HepG2 (cell line): ENCODE measurements around the gene ICAM5. TPM values are rescaled to one million over a fixed set of nuclear protein-coding genes. Genes with fewer than 3 reads are reported as not detected.

Experiments
- ATAC-seq: fragments of 200-7000 bp; cut with Tn5 transposase; 3 replicates; pipeline ENCODE4 v1.9.1; 2020; ENCODE audit warnings: mild to moderate bottlenecking, moderate library complexity
- BruUV-seq: library from RNA; stranded (reverse); fragments of 400-500 nt; replicated peaks from 2 replicates; lab custom pipeline; 2021; lab: Mats Ljungman, UMichigan
- CTCF ChIA-PET: fragments of 300-600 bp; formaldehyde crosslinking; extraction: SDS; loops from one replicate; lab custom pipeline; 2021; ENCODE audit warnings: low total read pairs, inconsistent platforms, low intra/inter-chr PET ratio; lab: Yijun Ruan, JAX
- POLR2A ChIA-PET: fragments of 350-600 bp; sonication (Branson Sonifier 250); formaldehyde crosslinking; loops from one replicate; lab custom pipeline; 2020; ENCODE audit warnings: antibody characterized with exemption, inconsistent platforms; lab: Yijun Ruan, JAX
- DNase-seq: peaks from one replicate; pipeline ENCODE4 v3.0.0-alpha.2; 2015; ENCODE audit warnings: low spot score
- FAIRE-seq: peaks from 3 replicates; lab custom pipeline; 2011; peaks lifted over from hg19 to GRCh38; lab: Jason Lieb, UNC
- H2AFZ ChIP-seq: one replicate; pipeline ENCODE4 v1.6.1; 2011; ENCODE audit warnings: low read length, inconsistent platforms
- H3K27ac ChIP-seq: fragments of 300-600 bp; 3 replicates; pipeline ENCODE4 v1.8.0; 2011; ENCODE audit warnings: mixed run types, mild to moderate bottlenecking, mixed read lengths, low read length, inconsistent platforms; ENCODE audit not compliant: insufficient read depth; ENCODE audit errors: extremely low read length
- H3K27me3 ChIP-seq, 2 experiments: fragments of 200-600 bp in 1 of 2; 2 replicates in 1 of 2; 3 replicates in 1 of 2; pipeline versions ENCODE4 v1.6.0 to v1.8.0; 2011; ENCODE audit warnings: low read length in 2 of 2, mild to moderate bottlenecking in 2 of 2, moderate library complexity in 2 of 2, inconsistent platforms in 1 of 2; ENCODE audit not compliant: insufficient read depth in 2 of 2, control insufficient read depth in 1 of 2
- H3K36me3 ChIP-seq, 2 experiments: fragments of 200-600 bp in 1 of 2; replicated peaks in 1 of 2; 2 replicates in 1 of 2; 3 replicates in 1 of 2; pipeline versions ENCODE4 v1.5.1 to v1.8.0; 2011; ENCODE audit warnings: low read length in 2 of 2, inconsistent platforms in 1 of 2; ENCODE audit not compliant: insufficient read depth in 2 of 2, control insufficient read depth in 1 of 2
- H3K4me1 ChIP-seq: 2 replicates; pipeline ENCODE4 v1.5.1; 2012; ENCODE audit warnings: low read length, inconsistent platforms; ENCODE audit not compliant: insufficient read depth
- H3K4me2 ChIP-seq: 2 replicates; pipeline ENCODE4 v1.6.0; 2011; ENCODE audit warnings: low read depth, low read length, inconsistent platforms
- H3K4me3 ChIP-seq, 3 experiments: fragments of 200-600 bp in 1 of 3; sonication (generic), shearing (Covaris generic) in 1 of 3; replicated peaks in 1 of 3; 2 replicates each; pipeline ENCODE4 v1.5.1; 2011 to 2016; ENCODE audit warnings: low read length in 3 of 3, inconsistent platforms in 2 of 3, low read depth in 2 of 3, mild to moderate bottlenecking in 2 of 3, control low read depth in 1 of 3, mixed read lengths in 1 of 3; ENCODE audit not compliant: insufficient read depth in 1 of 3
- H3K79me2 ChIP-seq: one replicate; pipeline ENCODE4 v1.6.1; 2011; ENCODE audit warnings: low read length, inconsistent platforms; ENCODE audit not compliant: insufficient read depth
- H3K9ac ChIP-seq: 2 replicates; pipeline ENCODE4 v1.6.0; 2011; ENCODE audit warnings: mild to moderate bottlenecking, low read depth, low read length, inconsistent platforms; ENCODE audit not compliant: insufficient read depth
- H3K9me3 ChIP-seq: 2 replicates; pipeline ENCODE4 v1.5.1; 2012; ENCODE audit warnings: mild to moderate bottlenecking, low read length
- H4K20me1 ChIP-seq: 2 replicates; pipeline ENCODE4 v1.6.0; 2011; ENCODE audit warnings: inconsistent platforms, mild to moderate bottlenecking, low read length, moderate library complexity; ENCODE audit not compliant: insufficient read depth
- ARID5B ChIP-seq: IDR thresholded peaks from 2 replicates; pipeline ENCODE4 v1.4.0; 2020; ENCODE audit warnings: mild to moderate bottlenecking, missing genetic modification reagents
- ARNT2 ChIP-seq: sonication (generic); formaldehyde crosslinking; IDR thresholded peaks from 2 replicates; pipeline ENCODE4 v1.8.0; 2022; ENCODE audit warnings: mild to moderate bottlenecking, low read depth, missing genetic modification reagents, moderate library complexity
- CBX5 ChIP-seq: sonication (generic); formaldehyde crosslinking; IDR thresholded peaks from 2 replicates; pipeline ENCODE4 v1.4.0; 2020; ENCODE audit warnings: missing genetic modification reagents, borderline replicate concordance
- CENPX ChIP-seq: sonication (generic); formaldehyde crosslinking; IDR thresholded peaks from 2 replicates; pipeline ENCODE4 v1.9.0; 2021; ENCODE audit warnings: mild to moderate bottlenecking, missing genetic modification reagents, moderate library complexity
- ESRRA ChIP-seq: sonication (generic); formaldehyde crosslinking; IDR thresholded peaks from 2 replicates; pipeline ENCODE4 v1.5.1; 2020; ENCODE audit warnings: mild to moderate bottlenecking, low read depth, missing genetic modification reagents
- GZF1 ChIP-seq: sonication (generic); formaldehyde crosslinking; IDR thresholded peaks from 2 replicates; pipeline ENCODE4 v1.5.1; 2020; ENCODE audit warnings: mild to moderate bottlenecking, missing genetic modification reagents
- KDM3A ChIP-seq: IDR thresholded peaks from 2 replicates; pipeline ENCODE4 v1.6.1; 2018; ENCODE audit warnings: low read depth, missing compliant biosample characterization
- MNT ChIP-seq: fragments of 450-650 bp; IDR thresholded peaks from 2 replicates; pipeline ENCODE4 v1.6.1; 2016
- PHF21A ChIP-seq: sonication (generic); formaldehyde crosslinking; IDR thresholded peaks from 2 replicates; pipeline ENCODE4 v1.5.0; 2020; ENCODE audit warnings: mild to moderate bottlenecking, missing genetic modification reagents
- RARG ChIP-seq: sonication (generic); formaldehyde crosslinking; IDR thresholded peaks from 2 replicates; pipeline ENCODE4 v1.4.0; 2020; ENCODE audit warnings: low read depth, mild to moderate bottlenecking, missing genetic modification reagents
- SP140L ChIP-seq: sonication (generic); formaldehyde crosslinking; IDR thresholded peaks from 2 replicates; pipeline ENCODE4 v1.4.0; 2020; ENCODE audit warnings: missing genetic modification reagents, borderline replicate concordance
- TARDBP ChIP-seq: sonication (generic); formaldehyde crosslinking; IDR thresholded peaks from 2 replicates; pipeline ENCODE4 v1.8.0; 2022; ENCODE audit warnings: mild to moderate bottlenecking, missing genetic modification reagents
- TOPORS ChIP-seq: sonication (generic); formaldehyde crosslinking; IDR thresholded peaks from 2 replicates; pipeline ENCODE4 v1.8.0; 2023; ENCODE audit warnings: mild to moderate bottlenecking, missing genetic modification reagents
- ZBTB25 ChIP-seq: IDR thresholded peaks from 2 replicates; pipeline ENCODE4 v1.6.1; 2018; ENCODE audit warnings: missing genetic modification reagents
- ZFP36 ChIP-seq: fragments of 150-350 bp; IDR thresholded peaks from 2 replicates; pipeline ENCODE4 v1.6.1; 2018; ENCODE audit warnings: borderline replicate concordance, low read length, low read depth; ENCODE audit not compliant: partially characterized antibody
- ZFP82 ChIP-seq: sonication (generic); formaldehyde crosslinking; IDR thresholded peaks from 2 replicates; pipeline ENCODE4 v1.5.1; 2020; ENCODE audit warnings: mild to moderate bottlenecking, missing genetic modification reagents, borderline replicate concordance
- ZNF232 ChIP-seq: sonication (generic); formaldehyde crosslinking; IDR thresholded peaks from 2 replicates; pipeline ENCODE4 v1.4.0; 2020; ENCODE audit warnings: missing genetic modification reagents, borderline replicate concordance
- ZNF331 ChIP-seq: sonication (generic); formaldehyde crosslinking; IDR thresholded peaks from 2 replicates; pipeline ENCODE4 v1.4.0; 2020; ENCODE audit warnings: missing genetic modification reagents
- ZNF451 ChIP-seq: sonication (generic); formaldehyde crosslinking; IDR thresholded peaks from 2 replicates; pipeline ENCODE4 v1.5.0; 2020; ENCODE audit warnings: mild to moderate bottlenecking, missing genetic modification reagents
- ZNF572 ChIP-seq: sonication (generic); formaldehyde crosslinking; IDR thresholded peaks from 2 replicates; pipeline ENCODE4 v1.5.1; 2020; ENCODE audit warnings: mild to moderate bottlenecking, missing genetic modification reagents
- ZNF580 ChIP-seq: IDR thresholded peaks from 2 replicates; pipeline ENCODE4 v1.6.1; 2016; ENCODE audit warnings: low read depth, borderline replicate concordance
- whole genome bisulfite sequencing: methylation state at CpG from one replicate; pipeline ENCODE4 v1.1.6; 2017; ENCODE audit warnings: low lambda C conversion rate; 5-methylcytosine and 5-hydroxymethylcytosine counted together
- in situ Hi-C: cut with HindIII; loops from 2 replicates; pipeline ENCODE4 v1.10.0; 2017; ENCODE audit warnings: low pct_unique_long_range_greater_than_20kb; ENCODE audit not compliant: extremely low pct_ligation_motif_present
- intact Hi-C: fragments of 100-400 bp; cut with micrococcal nuclease; formaldehyde crosslinking; loops from one replicate; pipeline ENCODE4 v1.10.0; 2022; ENCODE audit not compliant: unreplicated experiment
- polyA plus RNA-seq, 8 experiments: library from polyadenylated mRNA; depleted of rRNA in 3 of 8; stranded (reverse) in 7 of 8; unstranded in 1 of 8; fragments of >200 nt; fragmentation: Illumina TruSeq in 4 of 8; extraction: Trizol in 4 of 8; gene quantifications; 2 replicates each; pipeline versions ENCODE4 v1.2.1 to v1.2.3, GENCODE V29; 2011 to 2016; ENCODE audit warnings: low read depth in 4 of 8, missing spikeins in 1 of 8, mixed read lengths in 1 of 8; ENCODE audit not compliant: insufficient read depth in 1 of 8
- total RNA-seq, 5 experiments: library from RNA; depleted of rRNA; stranded (reverse); fragments of >200 nt; fragmentation: Illumina TruSeq; extraction: Trizol; gene quantifications; 2 replicates each; pipeline ENCODE4 v1.2.3, GENCODE V29; 2016; ENCODE audit warnings: low read depth in 1 of 5

The ICAM5 gene
- total and polyA plus RNA-seq, 2 of the 13 experiments (the other 11 are each of a cell fraction or from before 2014, with no cell fraction given) = 0.46 to 1.6 TPM

GRCh38 chr19:10254244-10254643, 35.5 kb upstream of the ICAM5 start (continued):
- TF ChIP-seq ESRRA (no peak), CBX5 (CRISPR knock-in tag) (no peak), CENPX (CRISPR knock-in tag) (no peak), RARG (no peak), ZNF331 (no peak), ZFP36 (no peak), ZBTB25 (CRISPR knock-in tag) (no peak), KDM3A (CRISPR knock-in tag) (no peak), ZFP82 (CRISPR knock-in tag) (no peak), GZF1 (CRISPR knock-in tag) (no peak), ZNF580 (CRISPR knock-in tag) (no peak), ARNT2 (no peak), TOPORS (CRISPR knock-in tag) (no peak), ZNF451 (no peak)

GRCh38 chr19:10255358-10255757, 34.4 kb upstream of the ICAM5 start:
- H3K9me3 ChIP-seq = no peaks in the 10 kb centered on the region
- ChIA-PET CTCF (no interaction called here), POLR2A (no interaction called here)
- no peak for ATAC-seq
- no peak overlapping the region for H3K4me2 ChIP-seq
- FAIRE-seq = no peak
- 76% methylated on average over 2 of the region's 2 CpGs for WGBS
- H3K9ac ChIP-seq = no peak overlapping the region
- peaks cover 60% of the 10 kb centered on the region for H3K4me1 ChIP-seq
- H3K79me2 ChIP-seq = peaks cover 11% of the 10 kb centered on the region
- no peaks in the 10 kb centered on the region for H4K20me1 ChIP-seq
- in situ Hi-C loops = no loop called here
- peaks cover 12 to 40% of the 10 kb centered on the region in 2 experiments for H3K36me3 ChIP-seq
- H2AFZ ChIP-seq = no peak overlapping the region
- H3K27ac ChIP-seq = no peak overlapping the region
- BruUV-seq = no TSS peak
- no peak for DNase-seq
- intact Hi-C loops = no loop called here
- no peaks in the 10 kb centered on the region; a peak in 1 of 5 replicates for H3K27me3 ChIP-seq
- H3K4me3 ChIP-seq = no peak overlapping the region
- TF ChIP-seq SP140L (no peak), ZNF572 (CRISPR knock-in tag) (no peak), PHF21A (CRISPR knock-in tag) (no peak), ZNF232 (no peak), MNT (no peak), TARDBP (no peak), ARID5B (CRISPR knock-in tag) (no peak)
